Stimulated activated CD8-positive, alpha-beta memory T cell treated with anti-CD3 and anti-CD28 coated beads, Interleukin-12 subunit alpha, Interleukin-12 subunit beta, amount 100 ng/mL, for 1 hour (primary cell): ENCODE results near the gene CFAP68.

Experiments
- DNase-seq: peaks from one replicate; pipeline ENCODE4 v3.0.0-alpha.2; 2020; ENCODE audit warnings: low read depth

The CFAP68 gene

GRCh38 chr11:111878849-111879636 lies at the start of gene CFAP68, which contains the start of gene FDXACB1:
TSS of gene CFAP68 (plus strand) at chr11:111879541. CDS start at chr11:111879561, 20 bp downstream.
TSS of gene FDXACB1 (minus strand) at chr11:111879165. CDS start at chr11:111879132, 33 bp downstream.
- peak; percentile 89 for DNase-seq

- no peak for DNase-seq
Observed at GRCh38 chr11:111833524-111833923, 45.8 kb upstream of the CFAP68 start.

- no peak for DNase-seq
Observed at GRCh38 chr11:111834432-111835163, 44.7 kb upstream of the CFAP68 start.

- DNase-seq: no peak
Observed at GRCh38 chr11:111835665-111836064, 43.7 kb upstream of the CFAP68 start.

- no peak for DNase-seq
Observed at GRCh38 chr11:111836162-111836561, 43.2 kb upstream of the CFAP68 start.

GRCh38 chr11:111836721-111837120 lies 42.6 kb upstream of the CFAP68 start:
- DNase-seq: no peak

GRCh38 chr11:111837366-111837891 lies 41.9 kb upstream of the CFAP68 start:
- no peak for DNase-seq

GRCh38 chr11:111838054-111838453 lies 41.3 kb upstream of the CFAP68 start:
- DNase-seq: no peak

GRCh38 chr11:111840143-111840542 lies 39.2 kb upstream of the CFAP68 start:
- no peak for DNase-seq

- peak; percentile 84 for DNase-seq
Observed at GRCh38 chr11:111841370-111842053, 37.8 kb upstream of the CFAP68 start.

- DNase-seq: no peak
Observed at GRCh38 chr11:111843661-111844060, 35.7 kb upstream of the CFAP68 start.

- no peak for DNase-seq
Observed at GRCh38 chr11:111845276-111846028, 33.9 kb upstream of the CFAP68 start.

GRCh38 chr11:111846063-111846462 lies 33.3 kb upstream of the CFAP68 start:
- no peak for DNase-seq

- DNase-seq: no peak
Observed at GRCh38 chr11:111846636-111847035, 32.7 kb upstream of the CFAP68 start.

GRCh38 chr11:111849631-111850030 lies 29.7 kb upstream of the CFAP68 start:
- no peak for DNase-seq

GRCh38 chr11:111851067-111851466 lies 28.3 kb upstream of the CFAP68 start:
- DNase-seq: no peak

- DNase-seq: no peak
Observed at GRCh38 chr11:111851636-111852035, 27.7 kb upstream of the CFAP68 start.

GRCh38 chr11:111852103-111852502 lies 27.2 kb upstream of the CFAP68 start:
- DNase-seq: no peak

- DNase-seq: no peak
Observed at GRCh38 chr11:111855506-111855905, 23.8 kb upstream of the CFAP68 start.

GRCh38 chr11:111860257-111860656 lies 19.1 kb upstream of the CFAP68 start:
- no peak for DNase-seq

GRCh38 chr11:111870113-111870512 lies 9.2 kb upstream of the CFAP68 start:
- no peak for DNase-seq

GRCh38 chr11:111870522-111870885 lies 8.8 kb upstream of the CFAP68 start:
- DNase-seq: no peak
